GM21360 (cell line): Measurements from ENCODE around the gene OSBPL2.

Source experiments
- ATAC-seq: cut with Tn5 transposase; IDR thresholded peaks from one replicate; pipeline ENCODE4 v1.9.1; 2021; ENCODE audit warnings: mild to moderate bottlenecking, moderate library complexity; ENCODE audit not compliant: unreplicated experiment

OSBPL2 gene

DNA sequence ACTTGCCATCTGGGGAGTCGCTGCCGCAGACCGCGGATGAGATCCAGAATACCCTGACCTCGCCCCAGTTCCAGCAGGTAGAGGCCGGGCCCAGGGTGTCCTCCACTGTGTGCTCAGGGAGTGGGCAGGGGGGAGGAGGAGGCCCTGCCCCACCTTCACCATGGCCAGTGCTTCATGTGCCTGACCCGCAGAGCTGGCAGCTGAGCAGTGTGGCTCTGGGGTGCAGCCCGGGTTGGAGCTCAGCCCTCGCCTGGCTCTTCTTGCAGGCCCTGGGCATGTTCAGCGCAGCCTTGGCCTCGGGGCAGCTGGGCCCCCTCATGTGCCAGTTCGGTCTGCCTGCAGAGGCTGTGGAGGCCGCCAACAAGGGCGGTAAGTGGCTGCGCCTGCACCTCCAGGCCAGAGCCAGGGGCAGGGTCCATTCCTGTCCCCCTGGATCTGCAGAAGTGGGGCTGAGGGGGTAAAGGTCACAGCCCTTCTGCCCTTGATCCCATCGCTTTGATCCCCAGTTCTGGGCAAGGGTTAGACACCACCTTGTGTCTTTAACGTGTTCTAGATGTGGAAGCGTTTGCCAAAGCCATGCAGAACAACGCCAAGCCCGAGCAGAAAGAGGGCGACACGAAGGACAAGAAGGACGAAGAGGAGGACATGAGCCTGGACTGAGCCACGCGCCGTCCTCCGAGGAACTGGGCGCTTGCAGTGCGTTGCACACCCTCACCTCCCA is 69.9 kb downstream of the OSBPL2 start:
- ATAC-seq, result no peak

DNA sequence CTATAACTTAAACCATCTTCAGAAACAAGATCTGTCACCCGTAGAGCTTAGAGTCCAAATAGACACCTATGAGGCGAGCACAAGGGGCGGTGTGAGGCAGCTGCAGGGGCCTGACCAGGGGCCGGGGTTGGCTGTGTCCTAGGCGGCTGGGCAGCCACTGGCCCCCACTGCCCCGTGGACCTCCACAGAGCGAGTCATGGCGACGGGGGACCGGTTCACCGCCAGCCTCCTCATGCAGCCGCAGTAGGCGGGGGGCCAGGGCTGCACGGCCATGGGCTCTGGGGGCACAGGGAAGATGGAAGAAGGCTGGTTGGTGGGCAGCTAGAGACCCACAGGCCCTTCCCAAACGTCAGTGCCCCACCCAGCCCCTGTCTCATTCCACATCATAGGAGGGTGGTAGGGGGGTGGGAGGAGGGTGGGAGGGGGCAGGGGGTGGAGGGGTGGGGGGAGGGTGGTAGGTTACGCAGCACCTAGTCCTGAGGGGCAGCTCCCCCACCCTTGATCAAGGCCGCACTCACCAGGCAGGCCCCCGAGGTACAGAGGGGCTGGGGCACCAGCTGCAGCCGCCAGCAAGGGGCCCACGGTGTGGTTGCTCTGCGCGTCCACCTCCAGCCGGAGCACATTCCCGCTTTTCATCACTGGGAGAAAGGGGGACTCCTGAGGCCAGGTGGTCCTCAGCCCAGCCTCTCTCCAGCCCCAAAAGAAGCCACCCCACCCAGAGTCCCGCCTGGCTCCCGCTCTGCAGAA is 71.0 kb downstream of the OSBPL2 start:
- no peak for ATAC-seq

DNA sequence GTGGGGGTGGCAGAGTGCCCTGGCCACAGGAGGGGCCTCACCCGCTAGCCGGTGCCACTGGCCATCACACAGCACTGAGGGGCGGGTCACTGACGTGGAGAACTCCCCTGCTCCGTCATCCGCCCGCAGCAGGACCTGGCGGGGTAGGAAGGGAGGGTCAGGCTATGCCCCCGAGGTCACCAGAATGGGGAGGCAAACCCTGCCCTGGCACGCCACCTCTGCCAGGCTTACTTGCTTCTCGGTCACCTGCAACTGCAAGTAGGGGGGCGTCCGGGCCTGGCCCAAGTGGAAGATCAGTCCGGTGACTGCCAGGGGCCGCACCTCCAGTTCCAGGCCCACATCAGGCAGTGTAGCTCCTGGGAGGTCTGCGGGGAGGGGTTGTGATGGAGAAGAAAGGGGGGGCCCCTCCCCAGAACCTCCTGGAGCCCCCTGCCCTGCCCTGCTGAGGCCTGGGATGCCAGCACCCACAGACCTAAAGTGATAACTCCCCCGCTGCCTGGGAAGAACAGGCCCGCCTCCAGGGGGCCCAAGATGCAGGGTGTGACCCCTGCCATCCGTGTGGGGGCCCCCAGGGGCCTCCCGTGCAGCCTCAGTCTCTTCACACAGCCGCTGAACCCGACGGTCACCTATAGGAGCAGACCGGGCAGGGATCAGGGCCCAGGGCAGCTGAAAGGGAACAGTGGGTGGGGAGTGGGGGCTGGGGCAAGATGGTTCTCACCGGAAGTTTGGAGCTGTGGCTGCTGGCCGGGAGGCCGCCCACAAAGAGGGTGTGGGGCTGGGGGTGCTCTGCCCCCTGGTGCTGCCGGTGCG is 71.8 kb downstream of the OSBPL2 start:
- ATAC-seq, result no peak

DNA sequence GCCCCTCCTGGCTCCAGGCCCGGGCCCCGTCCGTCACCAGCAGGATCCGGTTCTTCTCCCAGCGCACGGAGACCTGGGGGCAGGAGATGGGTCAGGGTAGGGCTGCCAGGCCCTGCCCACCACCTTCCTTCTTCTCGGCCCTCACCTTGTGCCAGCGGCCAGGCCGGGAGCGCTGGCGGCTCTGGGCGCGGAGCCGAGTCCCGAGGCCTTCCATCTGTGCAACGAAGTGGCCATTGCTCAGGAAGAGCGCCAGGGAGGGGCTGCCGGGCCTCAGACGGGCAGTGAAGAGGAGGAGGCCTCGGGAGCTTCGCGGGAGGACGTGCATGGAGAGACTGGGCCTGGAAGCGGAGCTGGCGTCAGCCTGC is 72.4 kb downstream of the OSBPL2 start:
- ATAC-seq, result no peak

DNA sequence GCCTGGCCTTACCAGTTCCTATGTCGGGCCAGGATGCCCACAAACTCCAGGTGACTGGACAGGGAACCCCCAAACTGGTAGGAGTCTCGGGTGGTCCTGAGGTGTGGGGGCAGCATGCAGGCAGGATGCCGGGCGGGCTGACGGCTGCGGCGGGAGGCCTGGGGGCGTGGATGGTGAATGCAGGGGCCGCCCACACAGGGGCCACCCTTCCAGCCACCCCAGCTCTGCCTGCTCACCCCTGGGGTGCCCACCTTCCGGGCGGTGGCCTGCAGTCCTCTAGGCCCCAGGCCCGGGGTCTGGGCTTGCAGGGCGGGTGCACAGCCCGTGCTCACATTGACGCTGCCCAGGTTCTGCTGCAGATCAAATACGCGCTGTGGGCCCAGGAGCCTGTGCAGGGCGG is 72.8 kb downstream of the OSBPL2 start:
- ATAC-seq, result no peak

DNA sequence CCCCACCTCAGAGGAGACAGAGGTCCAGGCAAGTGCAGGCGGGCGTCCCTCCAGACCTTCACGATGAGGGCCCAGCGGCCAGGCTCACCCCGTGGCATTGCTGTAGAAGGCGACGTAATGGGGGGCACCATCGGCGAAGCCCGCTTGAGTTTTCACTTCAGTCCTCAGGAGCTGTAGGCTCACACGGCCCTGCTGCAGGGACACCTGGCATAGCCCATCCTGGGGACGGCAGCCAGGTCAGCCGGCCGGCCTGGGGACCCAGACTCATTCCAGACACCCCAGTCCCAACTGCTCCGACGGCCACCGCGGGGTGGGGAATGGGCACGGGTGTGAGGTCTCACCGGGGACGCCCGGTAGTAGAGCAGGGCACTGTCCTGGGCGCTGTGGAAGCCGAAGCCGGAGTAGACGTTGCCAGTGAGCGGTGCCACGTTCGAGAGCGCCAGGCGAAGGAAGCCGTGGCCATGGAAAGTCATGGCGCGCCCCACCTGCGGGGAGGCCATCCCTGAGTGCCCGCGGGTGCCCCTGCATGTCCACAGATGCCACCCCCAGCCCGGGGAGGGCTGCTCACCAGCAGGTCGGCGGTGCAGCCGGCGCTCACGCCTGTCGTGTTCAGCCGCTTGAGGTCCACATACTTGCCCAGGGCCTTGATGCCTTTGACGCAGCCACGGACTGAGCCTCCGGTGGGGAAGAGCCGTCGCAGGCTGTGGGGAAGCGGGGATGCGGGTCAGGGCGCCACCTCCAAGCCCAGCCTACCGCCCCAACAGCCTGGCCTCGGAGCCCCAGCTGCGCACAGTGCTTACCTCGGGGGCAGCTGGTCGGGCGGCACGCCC is 73.7 kb downstream of the OSBPL2 start:
- no peak for ATAC-seq

DNA sequence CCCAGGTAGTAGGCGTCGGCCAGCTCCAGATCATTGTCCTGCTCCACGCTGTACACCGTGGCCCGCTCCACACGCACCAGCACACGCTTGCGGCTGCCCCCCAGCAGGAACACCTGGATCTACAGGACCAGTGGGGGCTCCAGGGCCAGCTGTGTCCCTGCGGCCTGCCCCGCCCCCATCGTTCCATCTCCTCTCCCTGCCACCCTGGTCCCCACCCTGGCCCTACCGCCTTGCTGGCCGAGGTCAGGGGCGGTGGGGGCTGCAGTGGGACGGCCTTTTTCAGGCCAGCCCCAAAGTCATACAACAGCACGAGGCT is 74.3 kb downstream of the OSBPL2 start:
- no peak for ATAC-seq

DNA sequence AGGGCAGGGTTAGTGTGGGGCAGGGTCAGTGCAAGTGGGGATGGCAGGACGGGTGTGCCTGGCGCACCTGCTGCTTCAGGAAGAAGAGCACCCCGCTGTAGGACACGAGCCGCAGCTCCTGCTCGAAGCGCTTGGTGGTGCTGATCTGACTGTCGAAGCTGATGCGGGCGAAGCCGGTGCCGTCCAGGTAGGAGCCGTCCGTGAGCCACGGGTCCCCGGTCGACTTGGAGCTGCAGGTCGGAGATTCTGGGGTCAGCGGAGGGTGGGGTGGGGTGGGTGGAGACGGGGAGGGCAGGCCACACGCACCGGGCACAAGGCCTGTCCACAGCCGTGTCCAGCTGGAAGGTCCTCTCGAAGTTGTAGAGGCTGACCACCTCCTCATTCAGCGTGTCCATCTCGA is 74.7 kb downstream of the OSBPL2 start:
- ATAC-seq, result no peak

DNA sequence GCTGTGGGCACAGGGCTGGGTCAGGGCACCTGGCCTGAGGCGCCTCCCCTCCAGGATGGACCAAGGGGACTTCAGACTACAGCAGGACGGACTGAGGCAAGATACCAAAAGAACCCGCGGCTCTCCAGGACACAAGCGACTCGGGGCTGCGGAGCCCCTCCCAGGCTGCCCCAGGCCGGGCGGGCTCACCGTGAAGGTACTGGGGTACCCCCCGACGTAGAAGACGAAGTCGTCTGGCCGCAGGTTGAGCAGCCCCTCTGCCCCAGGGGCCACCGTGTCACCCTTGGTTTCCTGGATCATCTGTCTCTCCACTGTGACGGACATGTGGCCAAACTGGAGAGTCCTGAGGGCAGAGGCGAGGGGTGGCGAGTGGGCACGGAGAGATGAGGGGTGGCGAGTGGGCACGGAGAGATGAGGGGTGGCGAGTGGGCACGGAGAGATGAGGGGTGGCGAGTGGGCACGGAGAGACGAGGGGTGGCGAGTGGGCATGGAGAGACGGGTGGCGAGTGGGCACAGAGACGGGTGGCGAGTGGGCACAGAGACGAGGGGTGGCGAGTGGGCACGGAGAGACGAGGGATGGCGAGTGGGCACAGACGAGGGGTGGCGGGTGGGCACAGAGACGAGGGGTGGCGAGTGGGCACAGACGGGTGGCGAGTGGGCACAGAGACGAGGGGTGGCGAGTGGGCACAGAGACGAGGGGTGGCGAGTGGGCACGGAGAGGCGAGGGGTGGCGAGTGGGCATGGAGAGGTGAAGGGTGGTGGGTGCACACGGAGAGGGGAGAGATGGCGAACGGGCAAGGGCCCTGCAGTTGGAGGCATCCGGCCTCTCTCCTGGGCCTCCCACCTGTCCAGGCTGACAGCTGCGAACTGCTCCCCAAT is 75.4 kb downstream of the OSBPL2 start:
- no peak for ATAC-seq

DNA sequence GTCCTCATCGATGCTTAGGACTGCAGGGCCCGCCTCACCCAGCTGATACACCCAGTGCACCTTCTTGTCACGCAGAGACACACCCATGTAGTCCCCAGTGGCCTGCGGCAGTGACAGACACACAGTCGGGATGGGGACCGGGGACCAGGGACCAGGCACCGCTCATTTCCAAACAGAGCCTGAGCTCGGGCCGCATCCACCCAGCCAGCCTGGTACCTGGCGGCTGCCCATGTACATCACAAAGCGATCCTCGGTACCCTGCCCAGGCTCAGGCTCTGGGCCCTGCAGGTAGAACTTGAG is 76.0 kb downstream of the OSBPL2 start:
- ATAC-seq, result no peak

DNA sequence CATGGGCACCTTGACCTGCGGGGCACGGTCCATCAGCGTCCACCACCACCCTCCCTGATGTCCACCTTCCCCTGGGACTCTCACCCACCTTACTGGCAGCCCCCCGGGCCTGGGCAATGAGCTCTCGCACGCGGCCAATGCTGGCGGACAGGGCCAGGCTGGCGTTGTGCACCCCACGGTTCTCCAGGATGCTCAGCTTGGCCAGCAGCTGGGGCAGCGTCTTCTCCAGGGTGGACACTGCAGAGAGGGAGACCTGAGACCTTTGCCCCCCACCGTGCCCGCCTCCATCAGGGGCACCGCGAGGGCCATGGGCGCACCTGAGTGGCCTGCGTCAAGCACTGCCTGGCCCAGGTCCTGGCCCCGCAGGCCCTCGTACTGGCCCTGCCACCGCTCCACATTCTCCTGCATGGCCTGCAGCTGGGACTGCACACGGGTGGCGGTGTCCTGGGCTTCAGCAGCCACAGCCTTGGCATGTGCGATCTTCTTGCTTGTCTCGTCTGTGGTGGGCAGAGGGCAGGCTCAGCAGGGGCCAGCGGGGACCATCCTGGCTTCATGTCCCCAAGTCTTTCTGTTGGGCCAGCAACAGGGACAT is 76.5 kb downstream of the OSBPL2 start:
- ATAC-seq, result no peak

DNA sequence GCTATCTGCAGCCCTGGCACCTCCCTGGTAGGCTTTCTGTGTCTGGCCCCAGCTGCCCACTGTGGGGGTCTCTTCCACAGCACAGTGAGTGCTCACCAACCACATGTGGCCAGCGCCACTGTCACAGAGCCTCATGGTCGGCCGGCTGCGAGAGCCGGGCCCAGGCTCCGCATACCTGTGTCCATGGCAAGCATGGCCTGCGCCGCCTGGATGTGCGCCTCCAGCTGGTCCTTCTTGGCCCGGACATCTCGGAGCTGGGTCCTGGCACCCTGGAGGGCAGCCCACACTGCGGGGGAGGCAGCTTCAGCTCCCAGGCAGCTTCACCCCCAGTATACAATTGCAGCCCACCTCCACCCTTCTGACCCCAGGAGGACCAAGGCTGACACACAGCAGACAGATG is 77.5 kb downstream of the OSBPL2 start:
- ATAC-seq, result no peak

DNA sequence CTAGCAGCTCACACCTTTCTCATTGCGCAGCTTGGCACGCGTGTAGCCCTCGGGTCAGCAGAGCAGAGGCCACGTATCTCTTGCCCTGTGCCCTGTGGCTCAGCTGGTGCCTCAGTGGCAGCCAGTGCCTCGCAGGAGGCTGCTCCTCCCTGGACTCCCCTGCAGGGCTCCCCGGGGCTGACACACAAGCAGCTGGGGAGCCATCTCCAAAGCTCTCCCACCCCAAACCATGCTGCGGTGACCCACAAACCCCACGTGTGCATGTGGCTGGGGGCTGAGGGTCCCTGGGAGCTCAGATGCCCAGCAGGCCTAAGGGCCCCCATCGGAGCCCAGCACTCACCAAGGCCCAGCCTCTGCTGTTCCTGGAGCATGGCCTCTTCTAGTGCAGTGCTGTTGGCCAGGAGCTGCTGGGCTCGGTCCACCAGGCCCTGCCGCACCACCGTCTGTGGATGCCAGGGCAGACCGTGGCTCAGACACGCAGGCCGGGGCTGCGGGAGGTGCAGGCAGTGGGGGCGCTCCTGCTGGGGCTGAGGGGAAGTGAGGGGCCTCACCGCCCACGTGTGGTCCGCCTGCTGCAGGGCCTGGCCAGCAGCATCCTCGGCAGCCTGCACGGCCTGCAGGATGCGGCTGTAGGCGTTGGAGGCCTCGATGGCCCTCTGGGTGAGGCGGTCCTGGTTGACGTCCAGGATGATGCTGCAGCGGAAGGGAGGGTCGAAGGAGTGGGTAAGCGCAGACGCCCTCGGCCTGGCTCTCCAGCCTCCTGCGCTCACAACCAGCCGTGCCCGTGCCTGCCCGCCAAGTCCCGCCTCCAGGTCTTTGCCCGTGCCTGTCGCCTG is 78.2 kb downstream of the OSBPL2 start:
- ATAC-seq, result no peak

DNA sequence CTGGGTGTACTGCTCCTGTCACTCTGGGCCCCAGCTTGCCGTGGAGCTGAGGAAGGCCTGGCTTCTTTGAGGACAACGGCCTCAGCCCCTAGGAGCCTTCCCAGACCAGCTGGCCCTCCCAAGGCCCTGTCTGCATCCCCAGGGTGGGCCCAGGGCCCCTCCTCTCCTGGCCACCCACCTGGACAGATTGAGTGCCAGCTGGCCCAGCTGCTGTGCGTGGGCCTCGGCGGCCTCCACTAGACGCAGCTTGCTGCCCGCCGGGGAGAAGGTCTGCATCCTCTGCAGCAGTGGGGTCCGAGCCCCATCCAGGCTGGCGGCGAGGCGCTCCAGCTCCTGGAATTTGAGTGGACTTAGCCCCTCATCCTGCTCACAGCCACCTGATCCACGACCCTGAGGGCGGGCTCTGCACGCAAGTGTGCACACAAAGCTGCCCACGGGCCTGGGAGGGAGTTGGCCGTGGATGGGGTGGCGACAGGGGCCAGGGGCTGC is 78.9 kb downstream of the OSBPL2 start:
- no peak for ATAC-seq

DNA sequence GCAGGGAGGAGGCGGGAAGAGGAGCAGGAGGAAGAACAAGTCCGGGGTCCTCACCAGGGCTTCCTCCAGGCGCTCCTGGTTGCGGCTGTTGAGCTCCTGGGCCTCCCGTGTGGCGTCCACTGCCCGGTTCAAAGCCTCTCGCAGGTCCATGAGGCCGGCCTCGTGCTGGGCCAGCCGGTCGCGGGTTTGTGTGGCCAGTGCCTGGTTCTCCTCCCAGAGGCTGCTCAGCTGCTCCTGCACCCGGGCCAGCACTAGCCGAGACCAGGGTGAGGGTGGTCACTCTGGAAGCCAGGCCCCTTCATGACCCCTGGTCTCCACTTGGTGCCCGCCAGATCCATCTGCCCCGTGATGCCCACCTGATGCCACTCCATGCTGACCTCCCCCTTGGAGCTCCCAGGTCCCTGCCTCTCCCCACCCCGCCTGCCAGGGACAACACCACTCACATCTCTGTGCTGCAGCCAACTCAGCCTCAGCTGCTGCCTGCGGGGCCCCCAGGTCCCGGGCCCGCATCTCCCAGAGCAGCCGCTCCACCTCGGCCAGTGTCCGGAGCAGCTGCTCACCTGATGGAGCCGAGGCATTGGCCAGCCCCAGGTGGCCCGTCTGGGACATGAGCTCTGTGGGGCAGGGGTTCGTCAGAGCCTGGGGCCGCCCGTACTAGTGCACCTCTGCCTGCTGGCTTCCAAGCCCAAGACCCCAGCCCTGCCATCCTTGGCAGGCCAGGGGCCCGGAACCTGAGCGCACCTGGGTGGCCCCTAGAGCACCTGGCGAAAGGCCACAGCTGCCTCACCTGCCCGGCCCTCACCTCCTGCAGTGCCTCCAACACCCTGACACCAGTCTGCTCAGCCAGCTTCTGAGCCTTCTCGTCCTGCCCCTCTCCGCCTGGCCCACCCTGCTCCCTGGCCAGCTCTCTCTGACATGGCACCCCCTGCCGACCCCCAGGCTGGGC is 80.4 kb downstream of the OSBPL2 start:
- no peak for ATAC-seq

DNA sequence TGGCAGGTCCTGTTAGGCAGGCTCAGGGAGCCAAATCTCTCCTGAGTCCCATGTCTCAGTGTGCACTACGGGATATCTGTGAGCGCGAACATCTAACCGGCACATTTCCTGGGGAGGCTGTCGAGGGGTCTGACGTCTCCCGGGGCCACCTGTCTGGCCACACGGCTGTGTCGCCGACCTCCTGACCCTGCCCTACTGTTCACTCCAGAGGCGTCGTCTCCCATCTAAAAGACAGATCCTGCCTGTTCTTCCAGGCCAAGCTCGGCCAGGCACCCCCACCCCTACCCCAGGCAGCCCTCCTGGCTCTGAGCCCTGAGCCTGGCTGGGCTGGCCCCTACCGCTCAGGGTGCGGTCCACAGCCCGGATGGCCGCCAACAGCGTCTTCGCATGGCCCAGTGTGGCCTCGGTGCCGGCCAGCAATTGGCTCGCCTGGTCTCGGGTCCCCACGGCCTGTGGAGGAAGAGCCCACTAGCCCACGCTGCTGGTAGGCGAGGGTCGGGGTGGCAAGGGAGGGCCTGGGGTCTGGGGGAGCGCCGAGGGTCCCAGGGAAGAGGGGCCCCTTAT is 81.1 kb downstream of the OSBPL2 start:
- no peak for ATAC-seq

DNA sequence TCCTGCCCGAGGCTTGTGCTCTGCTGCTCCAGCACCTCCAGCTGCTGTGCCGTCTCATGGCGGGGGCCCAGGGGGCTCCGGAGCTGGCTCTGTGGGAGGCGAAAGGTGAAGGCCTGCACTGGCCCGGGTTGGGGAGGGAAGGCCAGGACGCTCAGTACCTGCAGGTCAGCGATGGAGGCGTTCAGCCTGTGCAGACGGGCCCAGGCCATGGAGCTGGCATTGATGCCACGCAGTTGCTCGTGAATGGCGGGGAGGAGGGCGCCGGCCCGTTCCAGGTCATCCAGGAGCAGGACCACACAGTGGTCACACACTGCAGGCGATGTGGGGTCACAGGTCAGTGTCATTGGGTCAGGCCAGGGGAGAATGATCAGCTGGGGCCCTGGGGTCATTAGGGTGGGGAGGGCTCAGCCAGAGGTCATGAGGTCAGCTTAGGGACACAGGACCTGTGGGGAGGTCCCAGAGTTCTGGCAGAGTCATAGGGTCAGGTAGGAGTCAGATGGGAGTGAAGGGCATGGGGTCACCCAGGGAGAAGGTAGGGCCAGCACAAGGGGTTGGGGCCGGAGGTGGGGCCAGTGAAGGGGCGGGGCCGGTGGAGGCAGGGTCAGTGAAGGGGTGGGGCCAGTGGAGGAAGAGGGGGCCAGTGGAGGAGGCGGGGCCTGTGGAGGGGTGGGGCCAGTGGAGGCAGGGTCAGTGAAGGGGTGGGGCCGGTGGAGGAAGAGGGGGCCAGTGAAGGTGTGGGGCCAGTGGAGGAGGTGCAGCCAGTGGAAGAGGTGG is 82.4 kb downstream of the OSBPL2 start:
- ATAC-seq, result no peak
